Mammary epithelial cell (primary cell): Measurements from ENCODE around the gene IL6ST.

Experiments
- EZH2 ChIP-seq: IDR thresholded peaks from 2 replicates; pipeline ENCODE4 v1.6.1; 2012; ENCODE audit warnings: low read length, inconsistent platforms, borderline replicate concordance
- TF ChIP-seq, protein P1 (sequence below), 2 donors: IDR thresholded peaks in 1 of 2; conservative IDR thresholded peaks in 1 of 2; 2 replicates each; pipeline ENCODE4 v1.5.1; 2011 to 2012; ENCODE audit warnings: inconsistent platforms in 2 of 2, low read length in 2 of 2, mild to moderate bottlenecking in 2 of 2, control low read depth in 1 of 2, low read depth in 1 of 2; ENCODE audit not compliant: insufficient read depth in 1 of 2; ENCODE audit errors: extremely low read depth in 1 of 2

DNA sequence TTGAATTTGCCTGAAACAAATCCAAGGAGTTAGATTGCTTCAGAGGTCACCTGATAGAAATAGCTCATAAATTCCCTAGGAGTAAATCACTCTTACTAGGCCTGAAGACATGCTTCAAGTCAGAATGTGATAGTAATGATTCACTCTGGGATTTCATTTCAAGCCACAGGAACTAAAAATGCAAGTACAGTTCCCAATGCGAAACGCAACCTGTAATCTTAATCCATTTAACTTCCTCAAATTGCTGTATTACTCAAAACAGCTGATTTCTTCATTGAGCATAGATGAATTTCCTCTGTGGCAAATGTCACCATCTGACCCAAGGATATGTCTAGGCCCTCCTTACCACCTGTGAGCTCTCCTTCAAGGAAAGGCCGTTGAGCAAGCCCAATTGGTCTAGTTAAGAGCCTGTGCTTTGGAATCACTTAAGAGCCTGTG lies 32.1 kb upstream of the IL6ST start:
- TF ChIP-seq EZH2, result no peak
- TF ChIP-seq, protein P1, sequence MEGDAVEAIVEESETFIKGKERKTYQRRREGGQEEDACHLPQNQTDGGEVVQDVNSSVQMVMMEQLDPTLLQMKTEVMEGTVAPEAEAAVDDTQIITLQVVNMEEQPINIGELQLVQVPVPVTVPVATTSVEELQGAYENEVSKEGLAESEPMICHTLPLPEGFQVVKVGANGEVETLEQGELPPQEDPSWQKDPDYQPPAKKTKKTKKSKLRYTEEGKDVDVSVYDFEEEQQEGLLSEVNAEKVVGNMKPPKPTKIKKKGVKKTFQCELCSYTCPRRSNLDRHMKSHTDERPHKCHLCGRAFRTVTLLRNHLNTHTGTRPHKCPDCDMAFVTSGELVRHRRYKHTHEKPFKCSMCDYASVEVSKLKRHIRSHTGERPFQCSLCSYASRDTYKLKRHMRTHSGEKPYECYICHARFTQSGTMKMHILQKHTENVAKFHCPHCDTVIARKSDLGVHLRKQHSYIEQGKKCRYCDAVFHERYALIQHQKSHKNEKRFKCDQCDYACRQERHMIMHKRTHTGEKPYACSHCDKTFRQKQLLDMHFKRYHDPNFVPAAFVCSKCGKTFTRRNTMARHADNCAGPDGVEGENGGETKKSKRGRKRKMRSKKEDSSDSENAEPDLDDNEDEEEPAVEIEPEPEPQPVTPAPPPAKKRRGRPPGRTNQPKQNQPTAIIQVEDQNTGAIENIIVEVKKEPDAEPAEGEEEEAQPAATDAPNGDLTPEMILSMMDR (conservative IDR thresholded peaks at IDR 0.05 in 1 of 2, IDR thresholded peaks at IDR 0.05 in 1 of 2; ENCODE audit: extremely low read depth in 1 of 2, insufficient read depth in 1 of 2, low read depth in 1 of 2, low read length in 2 of 2), result no peak
